NT2/D1 (cell line): ENCODE results near the gene PEPD.

Source experiments
- DNase-seq: peaks from one replicate; pipeline ENCODE4 v3.0.0-alpha.2; 2011; ENCODE audit warnings: low read depth, low spot score
- H3K27me3 ChIP-seq: 2 replicates; pipeline ENCODE4 v1.6.0; 2011; ENCODE audit warnings: mild to moderate bottlenecking; ENCODE audit not compliant: insufficient read length, insufficient read depth
- H3K36me3 ChIP-seq: 2 replicates; pipeline ENCODE4 v1.6.1; 2011; ENCODE audit warnings: mild to moderate bottlenecking, low read length, mixed read lengths; ENCODE audit not compliant: insufficient read depth, insufficient read length
- H3K4me1 ChIP-seq: 2 replicates; pipeline ENCODE4 v1.5.1; 2011; ENCODE audit not compliant: insufficient read depth, insufficient read length
- H3K4me3 ChIP-seq: 2 replicates; pipeline ENCODE4 v1.5.1; 2011; ENCODE audit warnings: low read depth; ENCODE audit not compliant: insufficient read length
- H3K9ac ChIP-seq: 2 replicates; pipeline ENCODE4 v1.6.0; 2011; ENCODE audit warnings: low read depth; ENCODE audit not compliant: insufficient read length
- H3K9me3 ChIP-seq: 2 replicates; pipeline ENCODE4 v1.5.1; 2011; ENCODE audit warnings: mild to moderate bottlenecking, low read length; ENCODE audit not compliant: insufficient read depth
- SUZ12 ChIP-seq: IDR thresholded peaks from 2 replicates; pipeline ENCODE4 v1.6.1; 2011; ENCODE audit not compliant: insufficient read length, insufficient read depth; ENCODE audit errors: extremely low read depth
- YY1 ChIP-seq: IDR thresholded peaks from 2 replicates; pipeline ENCODE4 v1.6.1; 2011; ENCODE audit not compliant: insufficient read length, insufficient read depth
- ZNF274 ChIP-seq: IDR thresholded peaks from 2 replicates; pipeline ENCODE4 v1.6.1; 2011; ENCODE audit warnings: mild to moderate bottlenecking, low read depth, low read length

The PEPD gene

DNA sequence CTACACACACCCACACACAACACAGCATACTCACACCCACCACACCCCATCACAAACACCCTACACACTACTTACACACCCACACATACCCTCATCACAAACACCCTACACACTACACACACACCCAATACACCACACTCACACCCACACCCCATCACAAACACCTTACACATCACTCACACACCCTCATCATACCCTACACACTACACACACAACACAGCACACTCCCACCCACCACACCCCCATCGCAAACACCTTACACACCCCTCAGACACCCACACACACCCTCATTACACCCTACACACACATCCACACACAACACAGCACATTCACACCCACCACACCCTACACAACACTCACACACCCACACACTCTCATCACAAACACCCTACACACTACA, 15.8 kb downstream of the PEPD start:
- DNase-seq: no peak
- peaks cover 12% of the 10 kb centered on the region for H3K4me1 ChIP-seq

DNA sequence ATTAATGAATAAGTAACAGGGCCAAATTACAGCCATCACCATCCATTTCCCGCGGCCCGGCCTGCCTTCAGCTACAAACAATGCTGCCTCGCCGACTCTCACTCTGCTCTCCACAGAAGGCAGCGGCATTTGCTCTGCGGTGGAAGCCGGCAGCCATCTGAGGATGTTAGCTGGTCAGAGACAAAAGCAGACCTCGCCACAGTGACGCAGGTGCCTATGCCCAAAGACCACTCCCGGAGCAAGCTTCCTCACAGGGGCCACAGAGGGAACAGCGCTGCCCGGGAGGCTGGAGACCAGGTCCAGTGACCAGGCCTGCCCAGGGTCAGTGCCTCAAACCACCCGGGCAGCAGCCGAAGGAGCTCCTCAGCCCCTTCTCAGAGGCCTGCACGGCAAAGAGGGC, 16.4 kb downstream of the PEPD start:
- Histone ChIP-seq H3K4me3 (no peak overlapping the region), H3K9ac (no peak overlapping the region), H3K27me3 (no peaks in the 10 kb centered on the region), H3K9me3 (no peaks in the 10 kb centered on the region), H3K4me1 (peaks cover 12% of the 10 kb centered on the region), H3K36me3 (peaks cover 32% of the 10 kb centered on the region)
- TF ChIP-seq SUZ12: no peak
- TF ChIP-seq YY1: no peak
- TF ChIP-seq ZNF274: no peak
- no peak for DNase-seq

More for the DNA sequence above, 15.8 kb downstream of the PEPD start:
- Histone ChIP-seq H3K9ac (no peak overlapping the region), H3K9me3 (no peaks in the 10 kb centered on the region), H3K27me3 (no peaks in the 10 kb centered on the region), H3K36me3 (peaks cover 26% of the 10 kb centered on the region), H3K4me3 (no peak overlapping the region)
- TF ChIP-seq ZNF274 (no peak), SUZ12 (no peak)

DNA sequence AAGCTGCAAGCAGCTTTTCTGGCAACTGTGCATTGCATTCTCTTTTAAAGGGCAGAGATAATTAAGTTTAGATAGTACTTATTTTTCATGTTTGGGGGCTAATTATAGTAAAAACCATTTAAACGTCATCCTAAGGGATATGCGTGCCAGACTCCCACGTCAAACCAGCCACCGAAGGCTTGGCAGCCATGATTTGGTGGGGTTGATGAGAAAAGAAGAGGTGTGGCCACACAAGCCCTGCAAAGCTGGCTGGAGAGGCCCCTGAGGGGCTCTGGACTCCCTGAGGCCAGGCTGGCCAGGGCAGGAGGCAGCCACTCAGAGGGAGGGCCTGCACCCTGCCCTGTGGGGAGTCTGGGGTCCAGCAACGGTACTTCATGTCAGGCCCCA, 17.5 kb downstream of the PEPD start:
- no peak for DNase-seq
- peaks cover 33% of the 10 kb centered on the region for H3K36me3 ChIP-seq
- no peak overlapping the region for H3K4me3 ChIP-seq

DNA sequence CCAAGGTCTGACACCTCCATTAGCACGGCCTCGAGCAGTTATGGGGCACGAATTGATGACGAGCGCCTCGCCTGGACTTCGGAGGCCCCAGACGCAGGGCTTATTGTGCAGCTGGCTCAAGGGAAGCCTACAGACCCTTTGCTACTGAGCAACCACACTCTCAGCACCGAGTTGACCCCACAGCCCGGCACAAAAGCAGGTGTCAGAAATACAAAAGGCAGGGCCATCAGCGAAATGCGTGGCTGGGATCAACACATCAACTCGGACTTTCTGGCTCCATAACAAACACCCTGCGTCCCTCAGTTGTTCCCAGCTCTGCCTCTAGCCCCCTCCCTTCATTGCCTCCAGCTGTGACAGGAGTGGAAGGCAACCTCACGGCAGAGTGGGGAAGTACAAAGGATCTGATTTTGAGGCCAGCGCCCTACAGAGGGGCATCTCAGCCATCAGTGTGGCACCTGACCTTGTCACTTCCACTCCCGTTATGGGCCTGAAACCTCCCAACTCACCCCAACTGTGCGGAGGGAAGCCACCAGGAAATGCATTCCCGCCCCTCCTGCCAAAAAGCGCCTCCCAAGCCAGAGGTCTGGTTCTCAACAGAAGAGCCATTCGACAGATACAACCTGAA, 18.0 kb downstream of the PEPD start:
- H3K4me3 ChIP-seq: no peak overlapping the region
- peaks cover 33% of the 10 kb centered on the region for H3K36me3 ChIP-seq
- no peaks in the 10 kb centered on the region for H3K9me3 ChIP-seq
- H3K9ac ChIP-seq: no peak overlapping the region
- TF ChIP-seq SUZ12 (no peak), YY1 (no peak)
- no peaks in the 10 kb centered on the region for H3K27me3 ChIP-seq
- no peak for DNase-seq
- peaks cover 12% of the 10 kb centered on the region for H3K4me1 ChIP-seq

More for the DNA sequence above, 17.5 kb downstream of the PEPD start:
- Histone ChIP-seq H3K9me3 (no peaks in the 10 kb centered on the region), H3K9ac (no peak overlapping the region), H3K4me1 (peaks cover 12% of the 10 kb centered on the region), H3K27me3 (no peaks in the 10 kb centered on the region)
- TF ChIP-seq ZNF274: no peak
- TF ChIP-seq SUZ12: no peak
- no peak for TF ChIP-seq YY1

DNA sequence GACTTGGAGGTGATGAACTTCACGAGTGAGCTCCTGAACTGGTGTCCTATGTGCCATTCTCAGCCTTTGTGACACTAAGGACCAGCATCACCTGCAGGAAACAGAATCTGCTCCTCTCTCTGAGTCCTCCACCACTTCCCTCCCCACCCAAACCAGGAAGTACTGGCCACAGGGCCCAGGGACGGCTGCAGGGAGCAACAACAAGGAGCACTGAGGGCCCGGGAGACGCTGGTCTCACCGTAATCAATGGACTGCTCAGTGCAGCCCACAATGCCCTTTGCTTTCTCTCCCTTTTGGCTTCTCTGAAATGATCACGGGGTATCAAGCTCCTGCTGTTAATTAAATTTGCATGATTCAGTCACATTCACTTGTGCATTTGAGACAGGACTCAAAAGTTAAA, 18.6 kb downstream of the PEPD start:
- H3K9ac ChIP-seq: no peak overlapping the region
- peaks cover 12% of the 10 kb centered on the region for H3K4me1 ChIP-seq
- H3K4me3 ChIP-seq: no peak overlapping the region
- no peaks in the 10 kb centered on the region for H3K9me3 ChIP-seq
- no peaks in the 10 kb centered on the region for H3K27me3 ChIP-seq
- no peak for DNase-seq
- TF ChIP-seq SUZ12 (no peak), YY1 (no peak), ZNF274 (no peak)
- peaks cover 38% of the 10 kb centered on the region for H3K36me3 ChIP-seq

DNA sequence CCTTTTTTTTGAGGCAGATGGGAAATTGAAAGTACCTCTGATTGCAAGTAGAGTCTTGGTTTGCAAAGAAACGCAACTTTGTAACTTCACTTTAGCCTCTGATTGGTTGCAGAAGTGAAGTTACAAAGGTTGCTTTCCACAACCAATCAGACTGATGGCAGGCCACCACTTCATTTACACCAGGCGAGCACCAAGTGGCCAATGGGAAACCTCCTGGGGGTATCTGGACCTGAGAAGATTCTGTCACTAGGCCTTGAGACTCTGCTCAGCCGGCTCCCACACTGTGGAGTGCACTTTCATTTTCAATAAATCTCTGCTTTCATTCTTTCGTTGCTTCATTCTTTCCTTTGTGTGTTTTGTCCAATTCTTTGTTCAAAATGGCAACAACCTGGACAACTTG, 19.1 kb downstream of the PEPD start:
- DNase-seq: no peak
- H3K9ac ChIP-seq: no peak overlapping the region
- H3K9me3 ChIP-seq: no peaks in the 10 kb centered on the region
- no peaks in the 10 kb centered on the region for H3K27me3 ChIP-seq
- no peak overlapping the region for H3K4me3 ChIP-seq
- H3K36me3 ChIP-seq: peaks cover 39% of the 10 kb centered on the region
- peaks cover 9% of the 10 kb centered on the region for H3K4me1 ChIP-seq
- TF ChIP-seq YY1 (no peak), ZNF274 (no peak), SUZ12 (no peak)

DNA sequence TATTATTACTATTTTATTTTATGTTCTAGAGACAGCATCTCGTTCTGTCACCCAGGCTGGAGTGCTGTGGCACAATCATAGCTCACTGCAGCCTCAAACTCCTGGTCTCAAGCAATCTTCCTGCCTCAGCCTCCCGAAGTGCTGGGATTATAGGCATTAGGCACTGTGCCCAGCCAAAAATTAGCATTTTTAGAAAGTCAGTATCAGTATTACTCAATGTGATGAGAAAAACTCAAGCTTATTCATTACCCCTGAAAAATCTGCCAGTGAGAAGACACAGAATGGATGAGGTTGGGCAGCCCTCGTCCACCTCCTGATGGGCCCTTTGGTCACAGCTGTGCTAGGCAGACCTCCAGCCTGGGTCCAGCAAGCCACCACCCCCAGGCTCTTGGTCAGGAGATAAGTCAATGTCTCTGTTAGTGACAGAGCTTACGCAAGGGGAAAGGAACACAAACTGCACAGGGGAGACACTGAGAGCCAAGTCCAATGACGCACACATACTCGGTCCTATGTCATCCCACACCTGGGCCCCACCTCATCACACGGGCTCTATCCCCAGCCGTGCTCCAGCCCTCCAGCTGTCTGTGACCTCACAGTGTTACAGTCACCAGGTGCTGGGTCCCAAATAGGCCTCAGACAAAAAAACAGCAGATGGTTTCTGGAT, 19.8 kb downstream of the PEPD start:
- Histone ChIP-seq H3K9me3 (no peaks in the 10 kb centered on the region), H3K27me3 (no peaks in the 10 kb centered on the region), H3K4me3 (no peak overlapping the region), H3K4me1 (peaks cover 7% of the 10 kb centered on the region), H3K36me3 (peaks cover 46% of the 10 kb centered on the region), H3K9ac (no peak overlapping the region)
- TF ChIP-seq YY1 (no peak), SUZ12 (no peak), ZNF274 (no peak)
- no peak for DNase-seq

DNA sequence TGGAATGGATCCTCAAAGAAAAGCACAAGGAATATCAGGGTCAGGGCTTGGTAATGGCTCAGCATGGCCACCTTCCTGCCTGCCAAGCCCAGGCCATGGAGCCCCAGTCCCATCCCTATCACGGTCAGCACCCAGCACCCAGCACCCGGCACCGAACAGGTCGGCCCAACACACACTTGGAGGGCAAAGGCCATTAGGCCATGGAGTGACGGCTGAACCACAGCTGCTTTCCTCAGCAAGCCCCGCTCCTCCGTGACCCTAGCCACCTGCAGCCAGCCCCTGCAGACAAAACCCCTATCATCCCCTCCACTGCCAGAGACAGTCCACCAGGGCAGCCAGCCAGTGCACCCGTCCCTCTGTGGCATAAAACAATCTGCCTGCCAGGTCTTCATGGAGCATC, 20.6 kb downstream of the PEPD start:
- peaks cover 53% of the 10 kb centered on the region for H3K36me3 ChIP-seq
- TF ChIP-seq YY1: no peak
- TF ChIP-seq ZNF274: no peak
- TF ChIP-seq SUZ12: no peak
- peaks cover 7% of the 10 kb centered on the region for H3K4me1 ChIP-seq
- DNase-seq: no peak
- H3K27me3 ChIP-seq: no peaks in the 10 kb centered on the region
- H3K4me3 ChIP-seq: no peak overlapping the region
- H3K9ac ChIP-seq: no peak overlapping the region
- H3K9me3 ChIP-seq: no peaks in the 10 kb centered on the region
